Posterior cingulate gyrus (tissue), 11 donors: Measurements from ENCODE around the gene ACRBP.

Experiments used
- DNase-seq, 10 donors: peaks; one replicate each; pipeline versions ENCODE4 v3.0.0 to v3.0.0-alpha.2; 2020 to 2021; ENCODE audit warnings: mixed read lengths in 3 of 10
- intact Hi-C: fragments of 100-400 bp; cut with DNase I; formaldehyde crosslinking; loops from one replicate; pipeline ENCODE4 v1.15.1; 2023

The ACRBP gene

DNA sequence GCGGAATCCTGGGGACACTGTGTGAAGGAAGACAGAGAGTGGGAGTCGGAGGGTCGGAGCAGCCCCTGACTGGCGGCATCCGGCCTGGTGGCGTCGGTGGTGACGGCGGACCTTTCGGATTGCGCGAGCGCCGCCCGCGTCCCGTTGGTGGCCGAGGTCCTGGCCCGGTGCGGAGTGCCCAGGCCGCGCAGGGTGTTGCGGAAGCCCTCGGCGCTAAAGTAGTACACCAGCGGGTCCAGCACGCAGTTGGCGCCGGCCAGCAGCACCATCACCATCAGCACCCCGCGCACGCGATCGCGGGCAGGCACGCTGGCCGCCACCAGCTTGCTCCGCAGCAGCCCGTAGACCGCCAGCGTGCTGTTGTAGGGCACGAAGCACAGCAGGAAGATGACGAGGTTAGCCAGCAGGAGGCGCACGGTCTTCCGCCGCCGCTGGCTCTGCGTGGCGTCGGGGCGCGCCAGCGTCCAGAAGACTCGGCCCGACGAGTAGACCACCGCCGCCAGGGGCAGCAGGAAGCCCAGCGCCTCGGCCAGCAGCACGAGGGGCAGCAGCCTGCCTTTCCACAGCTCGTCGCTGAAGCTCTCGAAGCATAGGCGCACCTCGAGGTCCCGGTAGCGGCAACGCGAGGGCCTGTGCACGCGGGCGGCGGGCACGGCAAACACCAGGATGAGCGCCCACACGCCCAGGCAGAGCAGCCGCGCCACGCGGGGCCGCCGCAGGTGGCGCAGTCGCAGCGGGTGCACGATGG, 26.9 kb downstream of the ACRBP start:
- intact Hi-C loops, result no loop called here
- peak in 2 of 10 donors; percentile 18 to 86 for DNase-seq

DNA sequence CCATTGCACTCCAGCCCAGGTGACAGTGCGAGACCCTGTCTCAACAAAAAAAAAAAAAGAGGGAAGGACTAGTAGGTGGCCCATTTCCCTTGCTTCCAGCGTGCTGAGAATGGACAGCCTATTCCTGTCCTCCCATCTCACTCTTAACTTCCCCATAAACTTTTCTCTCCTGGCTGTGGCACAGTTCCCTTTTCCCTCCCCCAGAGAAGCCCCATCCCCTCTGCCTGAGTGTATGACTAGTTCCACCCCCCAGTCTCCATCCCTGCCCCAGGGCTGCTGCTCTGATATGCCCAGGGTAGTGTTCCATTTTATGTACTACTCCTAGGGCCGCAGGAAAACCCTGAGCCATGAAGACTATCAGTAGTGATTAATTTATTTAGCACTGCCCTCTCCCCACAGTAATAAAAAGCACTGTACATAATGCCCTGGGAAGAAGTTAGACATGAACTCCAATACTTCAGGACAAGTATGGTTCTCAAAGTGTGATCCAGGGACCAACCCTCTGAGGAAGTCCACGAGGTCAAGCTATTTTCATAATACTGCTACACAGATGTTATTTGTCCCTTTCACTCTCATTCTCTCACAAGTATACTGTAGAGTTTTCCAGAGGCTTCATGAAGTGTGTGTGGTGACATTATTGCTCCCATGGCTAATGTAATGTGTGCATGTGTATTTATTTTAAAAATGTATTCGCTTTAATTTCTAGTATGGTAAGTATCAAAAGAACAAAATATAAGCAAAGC, 28.6 kb downstream of the ACRBP start:
- peak in 1 of 10 donors; percentile 74 for DNase-seq
- intact Hi-C loops, result loop anchor here (5.0 kb wide), 1 partner anchor 44 kb away; the partner anchor contains the start of gene ING4

DNA sequence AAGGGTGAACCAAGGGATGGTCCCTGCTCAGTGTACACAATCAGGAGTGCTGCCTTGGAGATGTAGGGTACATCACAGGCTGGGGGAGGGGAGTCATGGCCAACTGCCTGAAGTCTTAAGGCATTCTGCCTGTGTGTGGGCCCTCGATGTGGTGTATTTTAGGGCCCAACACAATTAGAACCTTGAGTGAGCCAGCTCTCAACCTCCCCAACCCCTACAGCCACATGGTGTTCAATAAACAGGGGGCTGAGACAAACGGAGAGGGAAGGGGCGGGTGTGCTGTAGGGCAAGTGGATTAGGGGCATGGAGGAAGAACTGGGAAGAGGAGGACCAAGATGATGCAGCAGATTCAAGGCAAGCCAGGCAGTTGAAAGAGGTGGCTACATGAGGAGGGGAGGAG, 31.4 kb downstream of the ACRBP start:
- no peak for DNase-seq
- intact Hi-C loops, result loop anchor here (5.0 kb wide), 1 partner anchor 46 kb away; the partner anchor contains the start of gene ING4

DNA sequence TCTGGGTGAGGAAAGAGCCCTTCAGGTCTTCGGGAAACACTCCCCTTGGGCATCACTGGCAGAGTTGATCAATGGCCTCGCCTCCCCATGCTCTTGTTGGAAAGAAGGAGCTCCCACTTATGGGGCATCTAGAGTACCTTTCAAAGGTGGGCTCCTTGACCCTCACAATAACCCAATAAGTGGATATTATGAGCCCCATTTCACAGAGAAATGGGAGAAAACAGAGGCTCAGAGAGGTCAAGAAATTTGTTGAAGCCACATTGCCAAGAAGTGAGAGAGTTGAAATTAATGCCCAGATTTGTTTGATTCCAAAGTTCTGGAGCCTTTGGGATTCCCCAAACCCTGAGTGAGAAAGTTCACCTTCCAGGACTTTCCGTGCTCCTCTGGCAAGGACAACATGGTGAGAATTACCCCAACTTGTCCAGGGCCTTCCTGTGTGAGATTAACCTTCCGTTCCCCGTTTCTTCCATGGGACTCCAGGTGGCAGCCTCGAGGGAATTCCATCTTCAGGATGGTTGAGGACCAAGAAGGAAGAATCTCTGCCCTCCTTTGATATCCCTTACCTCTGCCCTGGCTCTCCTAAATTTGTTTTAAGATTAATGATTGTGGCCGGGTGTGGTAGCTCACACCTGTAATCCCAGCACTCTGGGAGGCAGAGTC, 32.6 kb downstream of the ACRBP start:
- DNase-seq, result no peak
- intact Hi-C loops, result loop anchor here (5.0 kb wide), 1 partner anchor 48 kb away; the partner anchor contains the start of gene ING4

DNA sequence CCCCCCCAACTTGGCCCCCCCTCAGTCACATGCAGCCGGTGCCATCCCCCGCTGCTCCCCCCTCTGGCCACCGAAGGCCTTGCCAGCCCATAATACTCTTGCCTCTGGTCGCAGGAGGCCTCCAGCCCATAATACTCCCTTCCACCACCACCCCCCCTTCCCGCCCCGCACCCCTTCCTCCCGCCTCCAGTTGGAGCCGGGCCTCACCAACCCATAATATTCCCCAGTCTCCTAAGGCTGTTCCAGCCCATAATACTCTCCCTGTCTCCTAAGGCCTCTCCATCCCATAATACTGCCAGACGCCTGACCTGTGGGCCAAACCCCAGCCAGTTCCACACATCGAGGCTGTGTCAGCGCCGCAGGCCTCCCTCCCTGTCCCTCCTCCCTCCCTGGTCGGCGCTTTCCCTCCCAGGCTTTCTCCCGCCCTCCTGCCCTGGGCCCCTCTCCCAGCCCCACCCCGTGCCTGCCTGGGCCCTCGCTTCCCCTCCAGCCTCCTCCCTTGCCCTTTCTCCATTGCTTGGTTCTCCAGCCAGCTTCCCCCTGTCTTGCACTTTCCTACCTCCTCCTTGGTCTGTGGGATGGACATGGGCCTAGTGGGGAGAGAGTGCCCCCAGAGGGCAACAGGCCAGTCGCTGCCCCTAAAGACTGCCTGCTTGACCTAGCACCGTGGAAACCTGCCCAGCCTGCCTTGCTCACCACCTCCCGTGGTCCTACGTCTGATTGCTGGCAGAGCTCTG, 33.3 kb downstream of the ACRBP start:
- intact Hi-C loops, result no loop called here
- DNase-seq, result peak; percentile 79 to 98 (median 86)

DNA sequence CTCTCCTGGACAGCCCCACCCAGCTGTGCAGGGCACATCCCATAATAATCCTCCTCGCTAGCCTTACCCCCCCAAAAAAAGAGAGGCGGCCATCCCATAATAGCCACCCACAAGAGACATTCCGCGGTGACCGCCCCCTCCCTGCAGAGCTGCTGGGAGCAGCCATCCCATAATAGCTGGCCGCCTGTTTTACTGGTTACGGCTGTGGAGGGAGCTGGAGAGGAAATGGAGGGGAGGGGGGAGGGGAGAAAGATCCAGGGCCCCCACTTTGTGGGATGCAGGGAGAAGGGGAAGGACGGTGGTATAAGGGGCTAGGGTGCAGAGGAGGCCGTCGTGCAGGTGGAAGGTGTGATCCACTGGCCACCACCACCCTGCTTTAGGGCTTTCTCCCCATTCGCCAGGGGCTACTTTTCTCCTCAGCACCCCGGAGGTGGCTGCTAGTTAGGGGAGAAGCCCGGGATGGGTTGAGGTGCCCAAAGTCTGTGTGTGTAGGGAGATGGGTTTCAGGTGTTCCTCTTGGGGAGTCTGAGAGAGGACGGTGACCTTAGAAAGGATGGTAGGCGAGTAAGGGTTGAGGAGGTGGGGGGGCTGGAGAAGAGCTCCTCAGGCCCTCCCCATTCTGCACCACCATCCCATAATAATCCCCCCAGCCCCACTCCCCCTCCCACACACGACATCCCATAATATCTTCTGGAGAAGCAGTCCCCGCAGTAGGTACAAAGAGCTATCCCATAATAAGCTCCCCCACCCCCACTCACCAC, 34.0 kb downstream of the ACRBP start:
- peak; percentile 65 to 97 (median 77) for DNase-seq
- intact Hi-C loops, result no loop called here

DNA sequence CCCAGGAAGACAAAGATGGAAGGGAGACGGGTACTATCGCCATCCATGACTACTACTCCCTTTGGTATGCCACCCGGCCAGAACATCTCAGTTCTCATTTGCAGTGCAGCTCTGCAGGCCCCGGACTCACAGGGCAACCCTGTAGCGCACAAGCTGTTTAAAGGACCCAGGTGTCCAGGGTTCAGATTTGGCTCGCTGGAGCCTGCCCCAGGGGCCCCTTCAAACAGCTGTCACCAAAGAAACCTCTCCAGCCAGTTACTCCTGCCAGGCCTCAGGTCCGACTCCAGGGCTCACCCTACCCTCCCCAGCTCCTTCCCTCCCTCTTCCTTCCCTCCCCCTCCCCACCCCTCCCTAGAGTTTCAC, 34.6 kb downstream of the ACRBP start:
- no peak for DNase-seq
- intact Hi-C loops, result no loop called here

DNA sequence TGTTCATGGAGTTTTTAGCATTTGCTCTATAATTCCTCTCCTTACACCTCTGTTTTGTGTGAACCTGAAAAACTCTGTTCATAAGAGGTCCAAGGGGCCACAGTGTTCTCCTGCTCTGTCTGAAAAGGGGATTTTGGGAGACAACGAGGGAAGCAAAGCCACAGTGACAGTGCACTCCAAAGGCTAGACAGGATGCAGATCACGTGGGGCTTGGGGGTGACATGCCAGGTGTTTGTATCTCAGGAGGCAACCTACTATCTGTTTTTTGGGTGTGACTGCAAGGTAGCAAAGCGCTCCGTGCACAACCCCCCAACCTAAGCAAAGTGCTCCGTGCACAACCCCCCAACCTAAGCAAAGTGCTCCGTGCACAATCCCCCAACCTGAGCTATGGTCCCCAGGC, 35.0 kb downstream of the ACRBP start:
- intact Hi-C loops, result no loop called here
- no peak for DNase-seq

DNA sequence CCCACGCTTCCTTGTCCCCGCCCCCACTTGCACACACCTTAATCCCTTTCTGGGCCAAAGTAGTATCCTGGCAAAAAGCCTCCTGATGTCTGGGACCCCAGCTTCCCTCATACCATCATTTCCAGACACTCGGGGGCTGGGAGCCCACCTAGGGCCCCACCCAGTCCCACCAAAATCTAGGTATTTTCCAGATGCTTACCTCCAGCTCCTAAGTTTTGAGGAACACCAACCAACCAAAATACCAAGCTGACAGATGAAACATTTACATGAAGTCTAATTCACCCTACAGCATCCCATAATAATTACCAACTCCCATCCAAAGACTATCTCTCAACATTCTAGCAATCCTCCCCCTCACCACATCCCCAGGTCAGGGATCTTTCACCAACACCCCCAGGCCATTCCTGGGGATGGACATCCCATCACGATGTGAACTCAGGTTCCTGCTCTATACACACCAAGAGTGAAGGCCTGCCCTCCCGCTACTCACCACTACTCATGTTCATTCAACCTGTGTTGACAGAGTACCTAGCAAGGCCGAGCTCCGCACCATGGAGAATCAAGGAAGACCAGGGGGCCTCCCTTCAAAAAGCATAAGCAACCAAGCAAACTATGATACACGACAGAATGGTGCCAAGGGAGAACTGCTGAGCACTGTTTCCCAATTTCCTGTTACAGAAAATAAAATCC, 38.5 kb downstream of the ACRBP start:
- DNase-seq, result peak in 2 of 10 donors; percentile 58 to 77
- intact Hi-C loops, result no loop called here

DNA sequence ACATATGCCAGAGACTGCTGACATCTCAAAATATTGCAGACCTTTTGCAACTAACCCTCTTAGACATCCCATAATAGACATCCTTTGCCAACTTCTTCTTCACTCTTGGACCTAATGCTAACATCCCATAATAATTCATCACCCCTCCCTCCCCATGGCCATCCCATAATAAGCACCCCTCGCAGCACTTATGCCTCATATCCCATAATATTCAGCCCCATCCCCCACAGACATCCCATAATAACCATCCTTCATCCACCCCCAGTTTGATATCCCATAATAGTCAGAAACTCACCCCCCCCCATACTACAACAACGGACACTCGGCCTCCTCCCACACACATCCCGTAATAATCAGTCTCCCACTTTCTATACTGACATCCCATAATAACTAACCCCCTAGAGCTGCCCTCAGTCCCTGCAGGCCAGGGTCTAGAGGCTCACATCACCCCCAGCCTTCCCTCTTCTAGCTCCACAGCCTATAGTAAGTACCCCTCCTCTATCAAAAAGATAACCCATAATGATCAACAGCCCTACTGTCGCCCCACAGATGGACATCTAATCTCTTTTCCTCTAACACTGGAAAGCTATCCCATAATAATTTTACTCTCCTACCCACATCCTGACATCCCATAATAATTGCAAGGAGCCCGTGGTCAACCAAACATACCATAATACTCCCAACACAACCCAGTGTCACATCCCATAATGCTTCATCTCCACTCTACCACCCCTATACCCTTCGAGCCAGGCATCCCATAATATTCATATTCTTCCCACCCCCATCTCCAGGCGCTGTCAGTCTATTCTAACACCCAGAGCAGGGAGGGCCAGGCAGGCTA, 39.3 kb downstream of the ACRBP start:
- intact Hi-C loops, result loop anchor here (2.0 kb wide), 1 partner anchor 39 kb away; the partner anchor contains the start of gene NOP2
- DNase-seq, result peak in 5 of 10 donors; percentile 21 to 73 (median 42)

DNA sequence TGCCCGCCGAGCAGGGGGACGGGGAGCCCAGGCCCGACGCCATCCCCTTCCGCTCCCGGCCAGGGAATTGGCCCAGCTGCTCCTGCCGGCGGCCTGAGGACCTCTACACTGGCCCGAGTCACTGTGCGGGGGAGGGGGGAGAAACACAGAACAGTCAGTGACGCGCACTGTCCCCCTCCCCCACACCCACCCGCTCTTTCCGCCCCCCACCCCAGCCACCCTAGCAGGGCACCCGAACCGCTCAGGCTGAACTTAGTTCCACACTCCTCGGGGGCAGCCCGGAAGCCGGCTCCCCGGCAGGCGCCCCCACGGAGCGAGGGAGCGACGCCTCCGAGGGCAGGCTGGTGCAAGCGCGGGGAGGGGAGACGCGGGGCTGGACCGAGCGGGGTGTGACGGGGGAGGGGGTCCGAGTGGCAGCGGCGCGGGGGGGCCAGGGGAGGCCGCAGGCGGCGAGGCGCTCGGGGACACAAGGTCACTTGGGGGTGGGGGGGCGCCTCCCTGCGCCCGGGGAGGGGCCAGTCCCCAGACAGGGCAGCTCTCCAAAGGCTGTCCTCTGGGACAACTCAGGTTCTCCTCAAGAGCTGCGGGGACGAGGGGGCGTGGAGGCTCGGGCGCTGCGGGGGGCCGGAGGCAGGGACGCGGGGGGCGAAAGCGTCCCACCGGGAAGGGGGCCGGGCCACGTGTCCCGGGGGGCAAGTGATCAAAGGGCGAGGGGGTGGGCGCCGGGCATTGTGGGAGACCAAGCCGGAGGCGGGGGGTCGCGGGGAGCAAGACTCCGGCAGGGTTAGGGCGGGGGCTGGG, 40.7 kb downstream of the ACRBP start:
- intact Hi-C loops, result loop anchor here (2.0 kb wide), 1 partner anchor 38 kb away; the partner anchor contains the start of gene NOP2
- peak in 9 of 10 donors; percentile 28 to 89 (median 57) for DNase-seq

DNA sequence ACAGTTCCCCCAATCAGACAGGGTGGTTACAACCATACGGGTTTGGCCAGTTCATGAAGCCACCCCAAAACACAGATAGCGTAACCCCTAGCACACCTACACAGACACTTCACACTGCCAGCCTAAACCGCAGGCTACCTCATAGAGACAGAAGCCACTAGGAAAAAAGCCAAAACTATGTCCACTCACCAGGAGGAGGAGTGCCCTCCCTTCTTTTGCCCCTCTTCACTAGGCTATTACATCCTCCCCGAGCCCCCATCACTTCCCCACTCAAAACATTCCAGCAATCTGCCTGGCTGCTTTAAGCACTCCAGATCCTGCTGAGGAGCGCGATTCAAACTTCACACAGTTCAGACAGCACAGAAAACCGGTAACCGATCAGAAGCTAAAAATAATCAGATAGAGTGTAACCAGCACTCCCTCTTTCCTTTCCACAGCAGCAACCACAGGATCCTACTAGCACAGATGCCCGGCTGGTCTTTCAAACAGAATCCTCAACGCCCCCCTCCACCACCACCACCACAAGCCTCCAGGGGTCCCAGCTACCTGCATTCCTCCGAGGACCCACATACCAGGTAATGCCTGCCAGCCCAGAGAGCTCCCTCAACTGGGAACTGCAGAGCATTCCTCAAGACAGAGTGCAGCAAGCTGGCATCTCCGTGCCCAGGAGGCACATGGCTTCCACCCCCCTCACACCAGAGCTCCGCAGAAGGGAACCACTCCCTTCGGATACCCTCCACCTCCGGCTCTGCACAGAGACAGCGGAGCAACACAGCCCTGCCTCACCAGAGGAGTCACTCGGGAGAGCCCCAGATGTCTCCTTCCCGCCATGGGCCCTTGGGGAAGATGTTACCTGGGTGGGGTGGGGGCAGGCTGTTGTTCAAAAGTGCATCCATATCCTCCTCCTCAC, 41.6 kb downstream of the ACRBP start:
- DNase-seq, result peak in 8 of 10 donors; percentile 30 to 92 (median 47)
- intact Hi-C loops, result loop anchor here (2.0 kb wide), 1 partner anchor 37 kb away; the partner anchor contains the start of gene NOP2

DNA sequence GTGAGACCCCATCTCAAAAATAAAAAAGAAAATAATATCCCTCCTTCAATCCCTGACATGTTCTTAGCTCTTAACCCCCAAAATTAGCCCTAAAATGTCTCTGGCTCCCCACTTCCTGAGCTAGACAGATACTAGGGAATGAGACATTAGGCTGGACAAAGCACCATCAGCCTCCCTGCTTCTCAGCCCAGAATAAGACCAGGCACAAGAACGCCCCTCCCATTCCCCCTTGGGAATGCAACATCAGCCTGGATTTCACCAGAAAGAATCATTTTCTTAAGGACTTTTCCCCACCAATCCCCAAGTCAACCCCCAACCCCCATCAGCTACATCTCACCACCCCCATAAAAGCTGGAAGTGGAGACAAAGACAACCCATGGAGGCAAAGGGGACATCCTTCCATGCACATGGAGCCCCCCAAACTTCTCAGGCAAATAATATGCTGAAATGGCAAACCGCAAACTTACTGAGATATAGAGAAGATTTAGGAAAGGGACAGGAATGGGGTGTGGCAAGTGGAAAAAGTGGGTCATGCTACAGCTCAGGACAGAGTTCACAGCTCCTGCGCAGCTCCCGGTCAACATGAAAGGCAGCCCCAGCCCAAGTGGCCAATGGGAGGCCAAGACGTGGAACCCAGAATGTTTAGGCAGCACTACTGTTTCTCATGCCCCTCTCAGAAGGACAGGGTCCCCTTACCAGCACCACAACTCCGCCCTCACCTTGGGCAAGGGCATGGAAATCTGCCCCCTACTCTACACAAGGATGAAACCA, 42.8 kb downstream of the ACRBP start:
- intact Hi-C loops, result no loop called here
- DNase-seq, result peak in 1 of 10 donors; percentile 58

DNA sequence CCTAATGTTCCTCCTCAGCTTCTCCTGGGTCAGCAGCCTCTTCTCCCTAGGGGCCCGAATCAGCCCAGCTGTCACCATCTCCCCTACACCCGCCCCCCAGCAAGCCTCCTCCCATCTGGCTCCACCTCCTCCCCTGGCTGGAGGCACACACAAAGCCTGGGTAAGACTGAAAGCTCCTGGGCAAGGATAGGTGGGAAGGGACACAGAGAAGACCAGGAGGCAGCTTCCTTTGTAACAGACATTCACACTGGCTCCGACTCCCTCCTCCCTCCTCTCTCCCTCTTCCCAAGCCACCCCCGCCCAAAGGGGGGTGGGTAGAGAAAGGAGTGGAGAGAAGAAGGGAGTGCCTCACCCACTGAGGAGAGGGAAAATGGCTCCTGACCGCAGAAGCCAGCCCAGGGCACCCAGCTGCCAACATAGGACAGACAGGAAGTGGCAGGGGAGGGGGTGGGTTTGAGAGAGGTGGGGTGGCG, 44.1 kb downstream of the ACRBP start:
- intact Hi-C loops, result no loop called here
- DNase-seq, result peak in 2 of 10 donors; percentile 18 to 88

DNA sequence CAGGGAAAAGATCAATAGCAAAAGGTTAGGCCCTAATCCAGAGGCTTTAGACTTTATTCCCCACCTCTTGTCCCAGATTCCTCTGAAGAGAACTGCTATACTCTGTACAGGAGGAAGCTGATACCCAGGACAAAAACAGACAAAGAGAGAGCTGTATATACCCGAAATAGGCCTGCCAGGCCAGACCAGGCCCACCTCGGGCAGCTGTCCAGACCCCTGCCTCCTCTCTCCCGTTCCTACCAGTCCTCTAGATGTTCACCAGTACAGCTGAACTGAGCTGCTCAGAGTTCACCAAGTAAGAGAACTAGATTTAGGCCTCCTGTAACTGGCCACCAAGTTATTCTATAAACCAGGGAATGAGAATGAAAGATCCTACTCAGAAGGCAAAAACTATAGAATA, 44.7 kb downstream of the ACRBP start:
- intact Hi-C loops, result no loop called here
- peak in 1 of 10 donors; percentile 75 for DNase-seq
